K562 (cell line): ENCODE results near the gene FAM53C. TPM values are rescaled to one million over a fixed set of nuclear protein-coding genes. Genes with fewer than 3 reads are reported as not detected.
A peak's percentile ranks its signal among the peaks of the same experiment; 100 is the strongest.

ENCODE experiments used
- ATAC-seq: fragments of 200-7000 bp; cut with Tn5 transposase; 3 replicates; pipeline ENCODE4 v1.9.1; 2020; ENCODE audit warnings: moderate library complexity
- BruUV-seq: library from RNA; stranded (reverse); fragments of 400-500 nt; replicated peaks from 2 replicates; lab custom pipeline; 2021; lab: Mats Ljungman, UMichigan
- CTCF ChIA-PET: fragments of 300-600 bp; formaldehyde crosslinking; extraction: SDS; loops from one replicate; lab custom pipeline; 2021; ENCODE audit warnings: low intra/inter-chr PET ratio; lab: Yijun Ruan, JAX
- POLR2A ChIA-PET: fragments of 300-600, 350-650 bp; sonication (Branson Sonifier 250); formaldehyde crosslinking; extraction: SDS; loops from one replicate; lab custom pipeline; 2021; ENCODE audit warnings: antibody characterized with exemption, inconsistent platforms; lab: Yijun Ruan, JAX
- DNase-seq, 4 experiments: peaks; one replicate each; pipeline versions ENCODE4 v3.0.0 to v3.0.0-alpha.2; 2011 to 2018; ENCODE audit warnings: low spot score in 3 of 4, mixed read lengths in 3 of 4; ENCODE audit errors: extremely low read depth in 1 of 4
- FAIRE-seq: peaks from 2 replicates; lab custom pipeline; 2011; peaks lifted over from hg19 to GRCh38; lab: Jason Lieb, UNC
- H2AFZ ChIP-seq: 2 replicates; pipeline ENCODE4 v1.6.0; 2011; ENCODE audit warnings: low read depth, low read length, control low read depth, inconsistent platforms
- H3K27ac ChIP-seq: fragments of 200-600 bp; 3 replicates; pipeline ENCODE4 v1.8.0; 2011; ENCODE audit warnings: low read depth, mild to moderate bottlenecking, control low read depth, inconsistent platforms, low read length, moderate library complexity, mixed read lengths; ENCODE audit errors: extremely low read depth
- H3K27me3 ChIP-seq, 2 experiments: fragments of 300-600 bp in 1 of 2; 2 replicates in 1 of 2; 3 replicates in 1 of 2; pipeline versions ENCODE4 v1.6.0 to v1.8.0; 2011; ENCODE audit warnings: inconsistent platforms in 2 of 2, low read length in 2 of 2, mild to moderate bottlenecking in 1 of 2, mixed read lengths in 1 of 2, moderate library complexity in 1 of 2; ENCODE audit not compliant: control insufficient read depth in 2 of 2, insufficient read depth in 2 of 2
- H3K36me3 ChIP-seq: fragments of 300-600 bp; 3 replicates; pipeline ENCODE4 v1.8.0; 2011; ENCODE audit warnings: mild to moderate bottlenecking, low read length, inconsistent platforms; ENCODE audit not compliant: control insufficient read depth, insufficient read depth
- H3K4me1 ChIP-seq, 2 experiments: fragments of 200-600 bp in 1 of 2; replicated peaks in 1 of 2; 2 replicates in 1 of 2; 3 replicates in 1 of 2; pipeline versions ENCODE4 v1.5.1 to v1.8.0; 2011; ENCODE audit warnings: inconsistent platforms in 2 of 2, low read length in 2 of 2, mild to moderate bottlenecking in 1 of 2, mixed read lengths in 1 of 2, moderate library complexity in 1 of 2; ENCODE audit not compliant: control insufficient read depth in 2 of 2, insufficient read depth in 2 of 2
- H3K4me2 ChIP-seq: 2 replicates; pipeline ENCODE4 v1.6.1; 2011; ENCODE audit warnings: low read length, control low read depth, inconsistent platforms, mixed read lengths; ENCODE audit not compliant: insufficient read depth
- H3K4me3 ChIP-seq: fragments of 200-600 bp; sonication (generic), shearing (Covaris generic); 2 replicates; pipeline ENCODE4 v1.5.1; 2016; ENCODE audit warnings: control low read depth, inconsistent platforms
- H3K79me2 ChIP-seq: fragments of 200-600 bp; 3 replicates; pipeline ENCODE4 v1.8.0; 2011; ENCODE audit warnings: low read length, inconsistent platforms; ENCODE audit not compliant: control insufficient read depth, insufficient read depth
- H3K9ac ChIP-seq, 2 experiments: 2 replicates each; pipeline versions ENCODE4 v1.6.0 to v1.6.1; 2011; ENCODE audit warnings: low read depth in 2 of 2, low read length in 2 of 2, control low read depth in 1 of 2, inconsistent platforms in 1 of 2, mild to moderate bottlenecking in 1 of 2, mixed read lengths in 1 of 2; ENCODE audit not compliant: insufficient read depth in 1 of 2
- H3K9me1 ChIP-seq: one replicate; pipeline ENCODE4 v1.6.0; 2011; ENCODE audit warnings: inconsistent platforms, mild to moderate bottlenecking, low read length, moderate library complexity; ENCODE audit not compliant: control insufficient read depth, insufficient read depth
- H3K9me3 ChIP-seq: replicated peaks from 2 replicates; pipeline ENCODE4 v1.5.1; 2011; ENCODE audit warnings: low read depth, low read length, inconsistent platforms; ENCODE audit not compliant: control insufficient read depth, insufficient read depth
- H4K20me1 ChIP-seq: replicated peaks from 2 replicates; pipeline ENCODE4 v1.6.1; 2011; ENCODE audit warnings: low read length, inconsistent platforms, mixed read lengths; ENCODE audit not compliant: control insufficient read depth, insufficient read depth
- ERF ChIP-seq: fragments of 450-650 bp; formaldehyde crosslinking; IDR thresholded peaks from 2 replicates; pipeline ENCODE4 v1.4.0; 2020; ENCODE audit warnings: mild to moderate bottlenecking, mixed read lengths
- NFE2 ChIP-seq: IDR thresholded peaks from 2 replicates; pipeline ENCODE4 v1.6.1; 2014; ENCODE audit warnings: antibody characterized with exemption, low read depth
- NFIC ChIP-seq: fragments of 450-650 bp; IDR thresholded peaks from 2 replicates; pipeline ENCODE4 v1.6.1; 2017; ENCODE audit warnings: mild to moderate bottlenecking, inconsistent platforms
- WGBS: fragments of 100-300 bp; shearing (Covaris generic); methylation state at CpG from one replicate; pipeline ENCODE4 v1.1.6; 2016; ENCODE audit warnings: low coverage, mixed read lengths; ENCODE audit not compliant: insufficient coverage; ENCODE audit errors: missing lambda C conversion rate; 5-methylcytosine and 5-hydroxymethylcytosine counted together
- in situ Hi-C: fragments of 300-500 bp; cut with MboI; formaldehyde crosslinking; loops from 4 replicates; pipeline ENCODE4 v1.15.0; 2018; ENCODE audit warnings: inconsistent platforms, mixed read lengths
- intact Hi-C: fragments of 100-400 bp; cut with micrococcal nuclease; formaldehyde crosslinking; loops from 2 replicates; pipeline ENCODE4 v1.14.2; 2022
- polyA plus RNA-seq, 8 experiments: library from polyadenylated mRNA; depleted of rRNA in 4 of 8; stranded (reverse) in 5 of 8; unstranded in 3 of 8; fragments of >200 nt; fragmentation: Nextera tagmentation in 2 of 8; fragmentation: Illumina TruSeq in 1 of 8; extraction: Ambion mirVana in 2 of 8; extraction: Trizol in 1 of 8; gene quantifications; 2 replicates each; pipeline versions ENCODE4 v1.2.1 to v1.2.3, GENCODE V29; 2011 to 2014; ENCODE audit warnings: inconsistent platforms in 1 of 8, missing spikeins in 1 of 8
- total RNA-seq, 7 experiments: library from RNA; depleted of rRNA in 6 of 7; stranded (reverse); fragments of >200 nt in 6 of 7; fragmentation: Illumina TruSeq in 2 of 7; extraction: Trizol in 2 of 7; gene quantifications; 2 replicates each; pipeline versions ENCODE4 v1.2.1 to v1.2.3, GENCODE V29; 2011 to 2021; ENCODE audit warnings: low replicate concordance in 1 of 7
- TF ChIP-seq, protein P1 (sequence below), 3 experiments: IDR thresholded peaks in 2 of 3; conservative IDR thresholded peaks in 1 of 3; 2 replicates each; pipeline ENCODE4 v1.5.1; 2011 to 2012; ENCODE audit warnings: low read length in 3 of 3, mild to moderate bottlenecking in 3 of 3, control low read depth in 2 of 3, improper control_type of control experiment in 1 of 3, inconsistent platforms in 1 of 3, low read depth in 1 of 3, mixed read lengths in 1 of 3, moderate library complexity in 1 of 3; ENCODE audit not compliant: insufficient read depth in 2 of 3

The FAM53C gene
- total and polyA plus RNA-seq, 9 of the 15 experiments (the other 6 are each of a cell fraction or from before 2014, with no cell fraction given), result 9.7 to 38.5 (median 25.2) TPM

DNA sequence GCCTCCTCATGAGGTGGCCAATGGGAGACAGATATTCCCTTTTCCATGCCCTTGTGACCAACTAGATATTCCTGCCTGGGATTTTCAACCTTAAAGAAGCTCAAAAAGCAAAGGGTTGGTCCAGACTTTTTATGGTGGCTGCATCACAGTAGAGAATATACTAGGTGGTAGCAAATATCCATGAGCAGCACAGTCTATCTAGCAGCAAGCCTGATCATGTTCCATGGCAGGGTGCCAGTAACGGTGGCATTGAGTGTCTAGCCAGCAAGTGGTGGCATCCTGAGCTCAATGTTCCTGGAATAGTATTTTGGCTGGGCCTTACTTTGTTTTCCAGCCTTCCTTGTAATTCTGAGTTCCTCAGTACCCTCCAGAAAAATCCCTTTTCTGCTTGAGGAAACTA is 32.3 kb upstream of the FAM53C start:
- H3K4me1 ChIP-seq, result no peaks in the 10 kb centered on the region; a peak in 2 of 5 replicates
- H3K9me3 ChIP-seq, result no peaks in the 10 kb centered on the region
- no peak overlapping the region for H2AFZ ChIP-seq
- intact Hi-C loops (no loop called here), in situ Hi-C loops (no loop called here)
- H3K4me3 ChIP-seq, result no peak overlapping the region
- TF ChIP-seq NFE2, result peak; percentile 47
- peak; percentile 91 for TF ChIP-seq NFIC
- TF ChIP-seq, protein P1, sequence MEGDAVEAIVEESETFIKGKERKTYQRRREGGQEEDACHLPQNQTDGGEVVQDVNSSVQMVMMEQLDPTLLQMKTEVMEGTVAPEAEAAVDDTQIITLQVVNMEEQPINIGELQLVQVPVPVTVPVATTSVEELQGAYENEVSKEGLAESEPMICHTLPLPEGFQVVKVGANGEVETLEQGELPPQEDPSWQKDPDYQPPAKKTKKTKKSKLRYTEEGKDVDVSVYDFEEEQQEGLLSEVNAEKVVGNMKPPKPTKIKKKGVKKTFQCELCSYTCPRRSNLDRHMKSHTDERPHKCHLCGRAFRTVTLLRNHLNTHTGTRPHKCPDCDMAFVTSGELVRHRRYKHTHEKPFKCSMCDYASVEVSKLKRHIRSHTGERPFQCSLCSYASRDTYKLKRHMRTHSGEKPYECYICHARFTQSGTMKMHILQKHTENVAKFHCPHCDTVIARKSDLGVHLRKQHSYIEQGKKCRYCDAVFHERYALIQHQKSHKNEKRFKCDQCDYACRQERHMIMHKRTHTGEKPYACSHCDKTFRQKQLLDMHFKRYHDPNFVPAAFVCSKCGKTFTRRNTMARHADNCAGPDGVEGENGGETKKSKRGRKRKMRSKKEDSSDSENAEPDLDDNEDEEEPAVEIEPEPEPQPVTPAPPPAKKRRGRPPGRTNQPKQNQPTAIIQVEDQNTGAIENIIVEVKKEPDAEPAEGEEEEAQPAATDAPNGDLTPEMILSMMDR (IDR thresholded peaks at IDR 0.05 in 2 of 3, conservative IDR thresholded peaks at IDR 0.05 in 1 of 3; ENCODE audit: insufficient read depth in 2 of 3, low read depth in 1 of 3, low read length in 3 of 3), result peak in 1 of 3 experiments; percentile 24; a peak in 1 of 6 replicates
- TF ChIP-seq ERF, result no peak
- H3K27me3 ChIP-seq, result no peaks in the 10 kb centered on the region
- POLR2A ChIA-PET, result interaction anchor here (0.6 to 1.3 kb wide), 3 partner anchors 11 to 32 kb away, joined by 3 read pairs; partner anchors contain the start of gene FAM53C
- H3K4me2 ChIP-seq, result no peak overlapping the region
- ATAC-seq (peak; percentile 51; the same call in 2 of the 3 replicates), FAIRE-seq (no peak), DNase-seq (peak in 1 of 4 experiments; percentile 27)
- peaks cover 2% of the 10 kb centered on the region; the same call in 1 of the 3 replicates for H3K36me3 ChIP-seq
- H3K79me2 ChIP-seq, result no peaks in the 10 kb centered on the region
- H4K20me1 ChIP-seq, result no peaks in the 10 kb centered on the region
- H3K9me1 ChIP-seq, result no peaks in the 10 kb centered on the region
- BruUV-seq, result no TSS peak
- 7% methylated on average over 1 of the region's 1 CpG for WGBS
- H3K9ac ChIP-seq, result no peak overlapping the region
- no peak overlapping the region for H3K27ac ChIP-seq
- CTCF ChIA-PET, result no interaction called here
